ENCODE results near the gene GLDN. TPM values are rescaled to one million over a fixed set of nuclear protein-coding genes. Genes with fewer than 3 reads are reported as not detected.

Gene GLDN
- polyA plus RNA-seq, 2 of the 4 experiments (the other 2 are of a cell fraction) = 0.03 to 0.25 TPM

GRCh38 chr15:51368307-51368706 lies 26.9 kb downstream of the GLDN start:
- CTCF ChIA-PET = interaction anchor here (1.0 to 5.3 kb wide), 3 partner anchors 11 to 205 kb away, joined by 3 to 62 read pairs (median 12); no protein-coding TSS in a partner anchor
- H3K4me1 ChIP-seq = peaks cover 40% of the 10 kb centered on the region
- H3K4me2 ChIP-seq = peak overlapping the region; percentile 47; the same call in 2 of the 3 replicates
- TF ChIP-seq, protein P1, sequence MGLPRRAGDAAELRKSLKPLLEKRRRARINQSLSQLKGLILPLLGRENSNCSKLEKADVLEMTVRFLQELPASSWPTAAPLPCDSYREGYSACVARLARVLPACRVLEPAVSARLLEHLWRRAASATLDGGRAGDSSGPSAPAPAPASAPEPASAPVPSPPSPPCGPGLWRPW (IDR thresholded peaks at IDR 0.05) = no peak
- no peak for TF ChIP-seq RNF2 (IDR thresholded peaks at IDR 0.05; ENCODE audit: borderline replicate concordance, low read depth)
- TF ChIP-seq POLR2A (IDR thresholded peaks at IDR 0.05; ENCODE audit: low read length) = no peak
- TF ChIP-seq HEYL (CRISPR knock-in tag; IDR thresholded peaks at IDR 0.05) = no peak
- TF ChIP-seq, protein P2, sequence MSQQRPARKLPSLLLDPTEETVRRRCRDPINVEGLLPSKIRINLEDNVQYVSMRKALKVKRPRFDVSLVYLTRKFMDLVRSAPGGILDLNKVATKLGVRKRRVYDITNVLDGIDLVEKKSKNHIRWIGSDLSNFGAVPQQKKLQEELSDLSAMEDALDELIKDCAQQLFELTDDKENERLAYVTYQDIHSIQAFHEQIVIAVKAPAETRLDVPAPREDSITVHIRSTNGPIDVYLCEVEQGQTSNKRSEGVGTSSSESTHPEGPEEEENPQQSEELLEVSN (IDR thresholded peaks at IDR 0.05; ENCODE audit: borderline replicate concordance, low read depth) = no peak
- TF ChIP-seq FOSL2 (IDR thresholded peaks at IDR 0.05) = no peak
- no peak for TF ChIP-seq FOSL2 (CRISPR knock-in tag; IDR thresholded peaks at IDR 0.05)
- no peak for TF ChIP-seq MAZ (IDR thresholded peaks at IDR 0.05; ENCODE audit: borderline replicate concordance, low read depth, low read length)
- no peak for TF ChIP-seq ESRRA (IDR thresholded peaks at IDR 0.05; ENCODE audit: borderline replicate concordance, low read length)
- no peak for TF ChIP-seq NFE2L2 (conservative IDR thresholded peaks at IDR 0.05; ENCODE audit: low read length)
- TF ChIP-seq, protein P3, sequence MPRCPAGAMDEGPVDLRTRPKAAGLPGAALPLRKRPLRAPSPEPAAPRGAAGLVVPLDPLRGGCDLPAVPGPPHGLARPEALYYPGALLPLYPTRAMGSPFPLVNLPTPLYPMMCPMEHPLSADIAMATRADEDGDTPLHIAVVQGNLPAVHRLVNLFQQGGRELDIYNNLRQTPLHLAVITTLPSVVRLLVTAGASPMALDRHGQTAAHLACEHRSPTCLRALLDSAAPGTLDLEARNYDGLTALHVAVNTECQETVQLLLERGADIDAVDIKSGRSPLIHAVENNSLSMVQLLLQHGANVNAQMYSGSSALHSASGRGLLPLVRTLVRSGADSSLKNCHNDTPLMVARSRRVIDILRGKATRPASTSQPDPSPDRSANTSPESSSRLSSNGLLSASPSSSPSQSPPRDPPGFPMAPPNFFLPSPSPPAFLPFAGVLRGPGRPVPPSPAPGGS (IDR thresholded peaks at IDR 0.05) = no peak
- no peak for TF ChIP-seq EP300 (IDR thresholded peaks at IDR 0.05)
- TF ChIP-seq CHD2 (IDR thresholded peaks at IDR 0.05; ENCODE audit: low read length, partially characterized antibody) = no peak
- no peak for TF ChIP-seq CEBPB (IDR thresholded peaks at IDR 0.05)
- TF ChIP-seq RCOR1 (IDR thresholded peaks at IDR 0.05; ENCODE audit: low read depth, low read length) = no peak
- TF ChIP-seq GATA3 (IDR thresholded peaks at IDR 0.05; ENCODE audit: borderline replicate concordance) = no peak
- TF ChIP-seq RFX5 (IDR thresholded peaks at IDR 0.05) = no peak
- TF ChIP-seq ELK1 (IDR thresholded peaks at IDR 0.05; ENCODE audit: low read depth, low read length) = no peak
- FAIRE-seq (no peak), ATAC-seq (no peak), DNase-seq (ENCODE audit: low read depth in 1 of 2, low spot score in 1 of 2) (no peak)
- WGBS (ENCODE audit: missing lambda C conversion rate) = 74% methylated on average over 6 of the region's 6 CpGs
- H3K9me3 ChIP-seq = no peaks in the 10 kb centered on the region
- POLR2A ChIA-PET = no interaction called here
- H3K4me3 ChIP-seq = no peak overlapping the region
- H3K27ac ChIP-seq = peak overlapping the region; percentile 10 to 27; a peak in 3 of 6 replicates

DNA sequence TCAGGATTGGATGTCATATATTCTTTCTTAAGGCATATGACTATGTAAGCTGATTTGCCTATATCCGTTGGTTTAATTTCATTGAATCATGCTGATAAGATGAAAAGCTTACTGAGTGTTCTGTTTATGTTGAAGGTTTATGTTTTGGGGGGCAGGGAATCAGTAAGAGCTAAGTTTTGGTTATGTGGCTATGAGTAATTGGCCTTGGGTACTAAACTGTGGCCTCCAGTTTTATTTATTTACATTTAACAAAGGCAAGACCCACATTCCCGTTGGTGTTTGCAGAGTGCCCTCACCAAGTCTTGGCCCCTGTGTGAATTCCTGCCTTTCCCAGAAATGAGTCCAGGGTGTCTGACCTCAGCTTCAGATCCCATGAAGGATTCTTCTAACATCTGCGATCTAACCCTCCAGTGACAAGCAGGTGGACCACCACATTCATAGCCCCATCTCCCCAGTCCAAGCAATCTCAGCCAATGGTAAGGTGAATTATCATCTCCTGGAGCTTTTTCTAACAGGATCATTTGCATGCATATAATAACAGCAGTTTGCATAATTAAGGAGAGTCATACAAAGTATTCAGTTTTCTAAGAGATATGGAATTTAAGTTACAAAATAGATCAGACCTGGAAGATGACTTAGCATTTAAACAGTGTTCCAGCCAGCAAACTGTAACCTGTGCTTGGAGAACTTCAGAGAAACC lies 27.4 kb downstream of the GLDN start:
- Histone ChIP-seq H3K4me1 (peaks cover 40% of the 10 kb centered on the region), H3K4me2 (peak overlapping the region; percentile 47), H3K9me3 (no peaks in the 10 kb centered on the region), H3K4me3 (no peak overlapping the region), H3K27ac (peak overlapping the region; percentile 18 to 31; a peak in 3 of 6 replicates)
- DNase-seq (ENCODE audit: low read depth in 1 of 2, low spot score in 1 of 2) (peak in 1 of 2 experiments; percentile 76), ATAC-seq (peak in 1 of 2 experiments; percentile 66; a peak in 3 of 6 replicates), FAIRE-seq (peak; percentile 32)
- ChIA-PET POLR2A (interaction anchor here (1.1 kb wide), 1 partner anchor 120 kb away, joined by 3 read pairs; no protein-coding TSS in a partner anchor), CTCF (interaction anchor here (0.8 to 5.3 kb wide), 8 partner anchors 11 to 206 kb away, joined by 3 to 62 read pairs (median 5); no protein-coding TSS in a partner anchor)
- 30% methylated on average over 3 of the region's 3 CpGs for WGBS (ENCODE audit: missing lambda C conversion rate)
- TF ChIP-seq EP300 (IDR thresholded peaks at IDR 0.05) (peak in 1 of 2 experiments; percentile 30; a peak in 1 of 5 replicates), NPAS2 (CRISPR knock-in tag; IDR thresholded peaks at IDR 0.05; ENCODE audit: borderline replicate concordance) (no peak), RFX5 (IDR thresholded peaks at IDR 0.05) (no peak), MAFK (IDR thresholded peaks at IDR 0.05; ENCODE audit: partially characterized antibody) (peak; percentile 58), GATA3 (IDR thresholded peaks at IDR 0.05; ENCODE audit: borderline replicate concordance) (no peak)
- TF ChIP-seq, protein P4, sequence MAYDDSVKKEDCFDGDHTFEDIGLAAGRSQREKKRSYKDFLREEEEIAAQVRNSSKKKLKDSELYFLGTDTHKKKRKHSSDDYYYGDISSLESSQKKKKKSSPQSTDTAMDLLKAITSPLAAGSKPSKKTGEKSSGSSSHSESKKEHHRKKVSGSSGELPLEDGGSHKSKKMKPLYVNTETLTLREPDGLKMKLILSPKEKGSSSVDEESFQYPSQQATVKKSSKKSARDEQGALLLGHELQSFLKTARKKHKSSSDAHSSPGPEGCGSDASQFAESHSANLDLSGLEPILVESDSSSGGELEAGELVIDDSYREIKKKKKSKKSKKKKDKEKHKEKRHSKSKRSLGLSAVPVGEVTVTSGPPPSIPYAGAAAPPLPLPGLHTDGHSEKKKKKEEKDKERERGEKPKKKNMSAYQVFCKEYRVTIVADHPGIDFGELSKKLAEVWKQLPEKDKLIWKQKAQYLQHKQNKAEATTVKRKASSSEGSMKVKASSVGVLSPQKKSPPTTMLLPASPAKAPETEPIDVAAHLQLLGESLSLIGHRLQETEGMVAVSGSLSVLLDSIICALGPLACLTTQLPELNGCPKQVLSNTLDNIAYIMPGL (CRISPR knock-in tag; IDR thresholded peaks at IDR 0.05; ENCODE audit: borderline replicate concordance) = no peak
